Spleen (tissue), 7 donors: ENCODE data around the gene RALB.

Experiments
- POLR2A ChIP-seq, 3 donors: fragments of 450-650 bp; IDR thresholded peaks; one replicate each; pipeline ENCODE4 v1.5.1; 2017; ENCODE audit warnings: antibody characterized with exemption in 3 of 3, mild to moderate bottlenecking in 1 of 3
- POLR2AphosphoS5 ChIP-seq, 3 donors: sonication (generic); formaldehyde crosslinking; IDR thresholded peaks; one replicate each; pipeline ENCODE4 v1.5.1; 2017; ENCODE audit warnings: antibody characterized with exemption in 3 of 3
- TF ChIP-seq, protein P1 (sequence below), 11 experiments: fragments of 200-600 bp in 7 of 11; fragments of 450-650 bp in 4 of 11; sonication (generic) in 4 of 11; IDR thresholded peaks in 8 of 11; conservative IDR thresholded peaks in 3 of 11; 1 replicate in 7 of 11; 2 replicates in 4 of 11; pipeline versions ENCODE4 v1.4.0 to v1.8.0; 2016 to 2021; ENCODE audit warnings: antibody characterized with exemption in 11 of 11, inconsistent platforms in 4 of 11, mild to moderate bottlenecking in 1 of 11
- donor health status: DM: no; HTN: no; CAD: no; lungs with moderate emphysema.
- donor health status: DM: no; HTN: no; CAD: no.
- donor health status: DM: no; HTN: no; CAD: no.

DNA sequence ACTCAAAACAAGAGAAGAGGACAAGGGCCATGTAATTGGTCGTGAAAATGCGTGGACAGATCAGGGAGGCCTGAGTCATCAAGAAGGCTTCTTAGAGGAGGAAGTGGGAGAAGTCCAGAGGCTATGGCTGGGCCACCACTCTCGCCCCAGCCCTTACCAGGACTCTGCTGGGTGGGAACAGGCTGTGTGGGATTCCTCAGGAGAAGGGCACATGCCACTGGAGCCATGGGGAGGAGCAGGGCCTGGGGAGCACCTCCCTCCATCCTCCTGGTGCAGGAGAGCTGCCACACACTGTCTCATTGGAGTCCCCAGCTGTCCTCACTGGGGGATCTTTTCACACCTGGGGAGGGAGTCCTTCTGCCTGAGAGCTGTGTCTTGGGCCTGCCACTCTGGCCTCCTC, 9.4 kb upstream of the RALB start:
- TF ChIP-seq, protein P1, sequence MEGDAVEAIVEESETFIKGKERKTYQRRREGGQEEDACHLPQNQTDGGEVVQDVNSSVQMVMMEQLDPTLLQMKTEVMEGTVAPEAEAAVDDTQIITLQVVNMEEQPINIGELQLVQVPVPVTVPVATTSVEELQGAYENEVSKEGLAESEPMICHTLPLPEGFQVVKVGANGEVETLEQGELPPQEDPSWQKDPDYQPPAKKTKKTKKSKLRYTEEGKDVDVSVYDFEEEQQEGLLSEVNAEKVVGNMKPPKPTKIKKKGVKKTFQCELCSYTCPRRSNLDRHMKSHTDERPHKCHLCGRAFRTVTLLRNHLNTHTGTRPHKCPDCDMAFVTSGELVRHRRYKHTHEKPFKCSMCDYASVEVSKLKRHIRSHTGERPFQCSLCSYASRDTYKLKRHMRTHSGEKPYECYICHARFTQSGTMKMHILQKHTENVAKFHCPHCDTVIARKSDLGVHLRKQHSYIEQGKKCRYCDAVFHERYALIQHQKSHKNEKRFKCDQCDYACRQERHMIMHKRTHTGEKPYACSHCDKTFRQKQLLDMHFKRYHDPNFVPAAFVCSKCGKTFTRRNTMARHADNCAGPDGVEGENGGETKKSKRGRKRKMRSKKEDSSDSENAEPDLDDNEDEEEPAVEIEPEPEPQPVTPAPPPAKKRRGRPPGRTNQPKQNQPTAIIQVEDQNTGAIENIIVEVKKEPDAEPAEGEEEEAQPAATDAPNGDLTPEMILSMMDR (IDR thresholded peaks at IDR 0.05 in 8 of 11, conservative IDR thresholded peaks at IDR 0.05 in 3 of 11) = no peak
- TF ChIP-seq POLR2A (IDR thresholded peaks at IDR 0.05) = no peak
- TF ChIP-seq POLR2AphosphoS5 (IDR thresholded peaks at IDR 0.05) = no peak
